HepG2 (cell line): ENCODE results near the gene MEIOB. TPM values are rescaled to one million over a fixed set of nuclear protein-coding genes. Genes with fewer than 3 reads are reported as not detected.

Experiments used
- FOXJ3 ChIP-seq: sonication (generic); formaldehyde crosslinking; IDR thresholded peaks from 2 replicates; pipeline ENCODE4 v1.4.0; 2020; ENCODE audit warnings: missing genetic modification reagents, mild to moderate bottlenecking, borderline replicate concordance
- FOXK1 ChIP-seq: sonication (generic); formaldehyde crosslinking; IDR thresholded peaks from 2 replicates; pipeline ENCODE4 v1.4.0; 2020; ENCODE audit warnings: low read depth, missing genetic modification reagents, borderline replicate concordance
- GMEB1 ChIP-seq: sonication (generic); formaldehyde crosslinking; IDR thresholded peaks from 2 replicates; pipeline ENCODE4 v1.5.1; 2020; ENCODE audit warnings: missing genetic modification reagents, mild to moderate bottlenecking, borderline replicate concordance
- HIC2 ChIP-seq: sonication (generic); formaldehyde crosslinking; IDR thresholded peaks from 2 replicates; pipeline ENCODE4 v1.9.0; 2022; ENCODE audit warnings: low read depth, missing genetic modification reagents
- HNF4A ChIP-seq: sonication (generic); formaldehyde crosslinking; IDR thresholded peaks from 2 replicates; pipeline ENCODE4 v1.4.0; 2020; ENCODE audit warnings: missing genetic modification reagents
- KDM1A ChIP-seq: IDR thresholded peaks from 2 replicates; pipeline ENCODE4 v1.6.1; 2016; ENCODE audit warnings: missing compliant biosample characterization
- MXI1 ChIP-seq: IDR thresholded peaks from 3 replicates; pipeline ENCODE4 v1.6.1; 2012; ENCODE audit warnings: low read depth, low read length, inconsistent platforms, borderline replicate concordance
- MYC ChIP-seq: sonication (generic); formaldehyde crosslinking; IDR thresholded peaks from 2 replicates; pipeline ENCODE4 v1.9.0; 2021; ENCODE audit warnings: missing genetic modification reagents, borderline replicate concordance
- NFE2 ChIP-seq: sonication (generic); formaldehyde crosslinking; IDR thresholded peaks from 2 replicates; pipeline ENCODE4 v1.4.0; 2020; ENCODE audit warnings: missing genetic modification reagents
- NR2C2 ChIP-seq: sonication (generic); formaldehyde crosslinking; IDR thresholded peaks from 2 replicates; pipeline ENCODE4 v1.4.0; 2020; ENCODE audit warnings: missing genetic modification reagents, mild to moderate bottlenecking, moderate library complexity, borderline replicate concordance
- PHF21A ChIP-seq: sonication (generic); formaldehyde crosslinking; IDR thresholded peaks from 2 replicates; pipeline ENCODE4 v1.5.0; 2020; ENCODE audit warnings: mild to moderate bottlenecking, missing genetic modification reagents
- PREB ChIP-seq: sonication (generic); formaldehyde crosslinking; IDR thresholded peaks from 2 replicates; pipeline ENCODE4 v1.4.0; 2020; ENCODE audit warnings: missing genetic modification reagents
- RAD51 ChIP-seq: fragments of 450-650 bp; IDR thresholded peaks from 2 replicates; pipeline ENCODE4 v1.6.1; 2016; ENCODE audit warnings: borderline replicate concordance
- SP2 ChIP-seq: sonication (generic); formaldehyde crosslinking; IDR thresholded peaks from 2 replicates; pipeline ENCODE4 v1.5.1; 2020; ENCODE audit warnings: mild to moderate bottlenecking, missing genetic modification reagents
- ZBTB43 ChIP-seq: sonication (generic); formaldehyde crosslinking; conservative IDR thresholded peaks from 2 replicates; pipeline ENCODE4 v1.4.0; 2020; ENCODE audit warnings: missing genetic modification reagents
- ZFP91 ChIP-seq: sonication (generic); formaldehyde crosslinking; IDR thresholded peaks from 2 replicates; pipeline ENCODE4 v1.9.0; 2022; ENCODE audit warnings: missing genetic modification reagents, mild to moderate bottlenecking, borderline replicate concordance
- ZNF274 ChIP-seq: sonication (generic); formaldehyde crosslinking; IDR thresholded peaks from 2 replicates; pipeline ENCODE4 v1.5.1; 2020; ENCODE audit warnings: mild to moderate bottlenecking, missing genetic modification reagents
- ZNF737 ChIP-seq: sonication (generic); formaldehyde crosslinking; IDR thresholded peaks from 2 replicates; pipeline ENCODE4 v1.5.0; 2020; ENCODE audit warnings: missing genetic modification reagents, mild to moderate bottlenecking, borderline replicate concordance
- ZNF772 ChIP-seq: sonication (generic); formaldehyde crosslinking; IDR thresholded peaks from 2 replicates; pipeline ENCODE4 v1.5.0; 2020; ENCODE audit warnings: mild to moderate bottlenecking, missing genetic modification reagents
- ZNF781 ChIP-seq: sonication (generic); formaldehyde crosslinking; IDR thresholded peaks from 2 replicates; pipeline ENCODE4 v1.5.1; 2020; ENCODE audit warnings: borderline replicate concordance, mild to moderate bottlenecking, missing genetic modification reagents; ENCODE audit errors: not compliant biosample characterization
- ZNF782 ChIP-seq: sonication (generic); formaldehyde crosslinking; IDR thresholded peaks from 2 replicates; pipeline ENCODE4 v1.4.0; 2020; ENCODE audit warnings: missing genetic modification reagents, mild to moderate bottlenecking, borderline replicate concordance
- ZSCAN29 ChIP-seq: sonication (generic); formaldehyde crosslinking; conservative IDR thresholded peaks from 2 replicates; pipeline ENCODE4 v1.4.0; 2020; ENCODE audit warnings: mild to moderate bottlenecking, missing genetic modification reagents
- polyA plus RNA-seq, 8 experiments: library from polyadenylated mRNA; depleted of rRNA in 3 of 8; stranded (reverse) in 7 of 8; unstranded in 1 of 8; fragments of >200 nt; fragmentation: Illumina TruSeq in 4 of 8; extraction: Trizol in 4 of 8; gene quantifications; 2 replicates each; pipeline versions ENCODE4 v1.2.1 to v1.2.3, GENCODE V29; 2011 to 2016; ENCODE audit warnings: low read depth in 4 of 8, missing spikeins in 1 of 8, mixed read lengths in 1 of 8; ENCODE audit not compliant: insufficient read depth in 1 of 8
- total RNA-seq, 5 experiments: library from RNA; depleted of rRNA; stranded (reverse); fragments of >200 nt; fragmentation: Illumina TruSeq; extraction: Trizol; gene quantifications; 2 replicates each; pipeline ENCODE4 v1.2.3, GENCODE V29; 2016; ENCODE audit warnings: low read depth in 1 of 5

MEIOB gene
- total and polyA plus RNA-seq, 2 of the 13 experiments (the other 11 are each of a cell fraction or from before 2014, with no cell fraction given), result 0.17 TPM; not detected in 1

GRCh38 chr16:1832838-1833454 is 39.0 kb downstream of the MEIOB start (continued):
- no peak for TF ChIP-seq NFE2 (CRISPR knock-in tag)
- peak; percentile 81; the same call in 1 of the 2 replicates for TF ChIP-seq ZNF772 (CRISPR knock-in tag)
- TF ChIP-seq ZFP91 (CRISPR knock-in tag), result peak; percentile 73; the same call in 1 of the 2 replicates
- TF ChIP-seq ZNF737 (CRISPR knock-in tag), result no peak
- 0 out of 2 replicates have a peak, but pooled peaks have one; percentile 71 for TF ChIP-seq ZSCAN29 (CRISPR knock-in tag)
- TF ChIP-seq ZNF781 (CRISPR knock-in tag), result peak; percentile 73
- peak; percentile 80 for TF ChIP-seq PHF21A
- TF ChIP-seq KDM1A (CRISPR knock-in tag), result 0 out of 2 replicates have a peak, but pooled peaks have one; percentile 11
- peak; percentile 64 for TF ChIP-seq NR2C2
- no peak for TF ChIP-seq SP2 (CRISPR knock-in tag)
- TF ChIP-seq GMEB1 (CRISPR knock-in tag), result peak; percentile 41; the same call in 1 of the 2 replicates
- TF ChIP-seq RAD51, result no peak
- peak; percentile 69; the same call in 1 of the 3 replicates for TF ChIP-seq MXI1
- no peak for TF ChIP-seq PREB (CRISPR knock-in tag)
- peak; percentile 76; the same call in 1 of the 2 replicates for TF ChIP-seq MYC (CRISPR knock-in tag)
- TF ChIP-seq ZBTB43, result peak; percentile 70; the same call in 1 of the 2 replicates
- TF ChIP-seq FOXK1 (CRISPR knock-in tag), result peak; percentile 55
- TF ChIP-seq FOXJ3 (CRISPR knock-in tag), result peak; percentile 69; the same call in 1 of the 2 replicates
- TF ChIP-seq ZNF274 (CRISPR knock-in tag), result no peak
- peak; percentile 66; the same call in 1 of the 2 replicates for TF ChIP-seq HIC2 (CRISPR knock-in tag)
- TF ChIP-seq HNF4A (CRISPR knock-in tag), result peak; percentile 71
- TF ChIP-seq ZNF782 (CRISPR knock-in tag), result no peak
